ENCODE results near the gene ARHGEF6.

Gene ARHGEF6

GRCh38 chrX:136768469-136769084 is 12.2 kb downstream of the ARHGEF6 start (continued):
- TF ChIP-seq ZBTB26 (tag by site-specific recombination; optimal IDR thresholded peaks at IDR 0.05): no peak
- TF ChIP-seq PATZ1 (tag by site-specific recombination; IDR thresholded peaks at IDR 0.05): peak; percentile 87
- no peak for TF ChIP-seq ATF2 (tag by site-specific recombination; IDR thresholded peaks at IDR 0.05; ENCODE audit: low read depth)
- no peak for TF ChIP-seq ZNF138 (tag by site-specific recombination; IDR thresholded peaks at IDR 0.05; ENCODE audit: borderline replicate concordance)
- no peak for TF ChIP-seq ZNF155 (tag by site-specific recombination; IDR thresholded peaks at IDR 0.05)
- no peak; the same call in 1 of the 2 replicates for TF ChIP-seq REST (tag by site-specific recombination; IDR thresholded peaks at IDR 0.05)
- TF ChIP-seq ZNF510 (tag by site-specific recombination; IDR thresholded peaks at IDR 0.05; ENCODE audit: insufficient replicate concordance): no peak
- no peak for TF ChIP-seq ZNF514 (tag by site-specific recombination; IDR thresholded peaks at IDR 0.05)
- no peak for TF ChIP-seq ZNF324 (tag by site-specific recombination; IDR thresholded peaks at IDR 0.05)
- TF ChIP-seq PRDM10 (tag by site-specific recombination; IDR thresholded peaks at IDR 0.05): peak; percentile 96
- TF ChIP-seq ZNF701 (tag by site-specific recombination; IDR thresholded peaks at IDR 0.05): no peak
- peak; percentile 13; the same call in 1 of the 2 replicates for TF ChIP-seq ZBTB44 (tag by site-specific recombination; IDR thresholded peaks at IDR 0.05)
- no peak for TF ChIP-seq ZNF211 (tag by site-specific recombination; IDR thresholded peaks at IDR 0.05; ENCODE audit: low read depth)
- no peak for TF ChIP-seq ZNF707 (tag by site-specific recombination; IDR thresholded peaks at IDR 0.05)
- no peak for TF ChIP-seq ZBTB6 (tag by site-specific recombination; IDR thresholded peaks at IDR 0.05)
- peak; percentile 95 for TF ChIP-seq ZNF600 (tag by site-specific recombination; IDR thresholded peaks at IDR 0.05)
- TF ChIP-seq KLF9 (tag by site-specific recombination; IDR thresholded peaks at IDR 0.05; ENCODE audit: low read depth): no peak
- TF ChIP-seq ZNF639 (tag by site-specific recombination; IDR thresholded peaks at IDR 0.05): 0 out of 2 replicates have a peak, but pooled peaks have one; percentile 49
- no peak for TF ChIP-seq ZNF624 (tag by site-specific recombination; IDR thresholded peaks at IDR 0.05)
- TF ChIP-seq HOXA7 (CRISPR knock-in tag; IDR thresholded peaks at IDR 0.05; ENCODE audit: borderline replicate concordance): no peak
- no peak for TF ChIP-seq ZNF354C (tag by site-specific recombination; IDR thresholded peaks at IDR 0.05; ENCODE audit: borderline replicate concordance, low read depth)
- peak; percentile 56; the same call in 1 of the 2 replicates for TF ChIP-seq ZNF629 (tag by site-specific recombination; IDR thresholded peaks at IDR 0.05)

All from HEK293 (cell line).